Ascending aorta (tissue), 2 donors: ENCODE measurements around the gene STX8. TPM values are rescaled to one million over a fixed set of nuclear protein-coding genes. Genes with fewer than 3 reads are reported as not detected.
A peak's percentile ranks its signal among the peaks of the same experiment; 100 is the strongest.

Experiments
- DNase-seq, 2 donors: peaks; one replicate each; pipeline ENCODE4 v3.0.0-alpha.2; 2019; ENCODE audit warnings: low spot score in 2 of 2
- H3K27ac ChIP-seq, 2 donors: fragments of 200-600 bp; sonication (generic); one replicate each; pipeline ENCODE4 v1.5.1; 2016 to 2017; ENCODE audit warnings: mild to moderate bottlenecking in 1 of 2
- H3K27me3 ChIP-seq: fragments of 200-600 bp; sonication (generic); one replicate; pipeline ENCODE4 v1.5.1; 2017
- H3K36me3 ChIP-seq, 2 donors: fragments of 200-600 bp; sonication (generic); one replicate each; pipeline ENCODE4 v1.5.1; 2016
- H3K4me1 ChIP-seq, 2 donors: fragments of 200-600 bp; sonication (generic); one replicate each; pipeline ENCODE4 v1.5.1; 2016 to 2017; ENCODE audit warnings: mild to moderate bottlenecking in 1 of 2
- H3K4me3 ChIP-seq, 2 donors: fragments of 200-600 bp; sonication (generic); one replicate each; pipeline ENCODE4 v1.5.1; 2016 to 2017; ENCODE audit warnings: mild to moderate bottlenecking in 1 of 2
- H3K9me3 ChIP-seq, 2 donors: fragments of 200-600 bp; sonication (generic); one replicate each; pipeline ENCODE4 v1.5.1; 2016
- intact Hi-C: fragments of 100-400 bp; cut with DNase I; formaldehyde crosslinking; loops from one replicate; pipeline ENCODE4 v1.15.1; 2023
- total RNA-seq: library from RNA; depleted of rRNA; stranded (reverse); fragments of >200 nt; gene quantifications from one replicate; pipeline ENCODE4 v1.1.0, GENCODE V29; 2016
- TF ChIP-seq, protein P1 (sequence below), 3 experiments: fragments of 200-600 bp in 2 of 3; fragments of 450-650 bp in 1 of 3; sonication (generic) in 2 of 3; IDR thresholded peaks; one replicate each; pipeline ENCODE4 v1.5.1; 2016 to 2019; ENCODE audit warnings: antibody characterized with exemption in 3 of 3, mild to moderate bottlenecking in 1 of 3, moderate library complexity in 1 of 3

STX8 gene
- total RNA-seq, 1 donor from 2014 or later, result 7.6 TPM

DNA sequence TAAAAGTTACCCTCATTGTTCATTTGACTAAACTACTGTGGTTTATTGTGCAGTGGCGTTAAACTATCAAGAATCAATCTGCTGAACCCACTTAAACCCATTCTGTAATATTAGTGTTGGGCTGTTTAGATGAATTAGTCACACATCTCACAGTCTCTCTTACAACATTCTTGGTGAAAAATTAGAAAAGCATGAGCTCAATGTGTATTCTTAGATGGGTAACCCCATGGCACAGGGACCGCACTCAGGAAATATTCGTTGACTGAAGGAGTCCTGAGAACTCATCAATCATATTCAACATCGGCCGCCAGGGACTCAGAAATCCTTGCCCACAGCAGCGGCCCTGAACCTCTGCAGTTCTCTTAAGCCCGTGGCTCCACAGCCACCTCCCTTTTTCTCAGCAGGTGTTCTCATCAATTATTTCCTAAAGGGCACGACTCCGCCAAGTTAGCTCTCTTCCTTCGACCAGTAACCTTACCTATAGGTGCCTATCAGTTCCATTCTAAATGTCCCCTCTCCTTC lies 155.6 kb downstream of the STX8 start:
- Histone ChIP-seq H3K27ac (no peak overlapping the region), H3K4me1 (no peaks in the 10 kb centered on the region), H3K9me3 (no peaks in the 10 kb centered on the region), H3K36me3 (no peaks in the 10 kb centered on the region), H3K27me3 (no peaks in the 10 kb centered on the region), H3K4me3 (no peak overlapping the region)
- peak in 1 of 2 donors; percentile 63 for DNase-seq
- intact Hi-C loops, result no loop called here
- TF ChIP-seq, protein P1, sequence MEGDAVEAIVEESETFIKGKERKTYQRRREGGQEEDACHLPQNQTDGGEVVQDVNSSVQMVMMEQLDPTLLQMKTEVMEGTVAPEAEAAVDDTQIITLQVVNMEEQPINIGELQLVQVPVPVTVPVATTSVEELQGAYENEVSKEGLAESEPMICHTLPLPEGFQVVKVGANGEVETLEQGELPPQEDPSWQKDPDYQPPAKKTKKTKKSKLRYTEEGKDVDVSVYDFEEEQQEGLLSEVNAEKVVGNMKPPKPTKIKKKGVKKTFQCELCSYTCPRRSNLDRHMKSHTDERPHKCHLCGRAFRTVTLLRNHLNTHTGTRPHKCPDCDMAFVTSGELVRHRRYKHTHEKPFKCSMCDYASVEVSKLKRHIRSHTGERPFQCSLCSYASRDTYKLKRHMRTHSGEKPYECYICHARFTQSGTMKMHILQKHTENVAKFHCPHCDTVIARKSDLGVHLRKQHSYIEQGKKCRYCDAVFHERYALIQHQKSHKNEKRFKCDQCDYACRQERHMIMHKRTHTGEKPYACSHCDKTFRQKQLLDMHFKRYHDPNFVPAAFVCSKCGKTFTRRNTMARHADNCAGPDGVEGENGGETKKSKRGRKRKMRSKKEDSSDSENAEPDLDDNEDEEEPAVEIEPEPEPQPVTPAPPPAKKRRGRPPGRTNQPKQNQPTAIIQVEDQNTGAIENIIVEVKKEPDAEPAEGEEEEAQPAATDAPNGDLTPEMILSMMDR (IDR thresholded peaks at IDR 0.05), result no peak

DNA sequence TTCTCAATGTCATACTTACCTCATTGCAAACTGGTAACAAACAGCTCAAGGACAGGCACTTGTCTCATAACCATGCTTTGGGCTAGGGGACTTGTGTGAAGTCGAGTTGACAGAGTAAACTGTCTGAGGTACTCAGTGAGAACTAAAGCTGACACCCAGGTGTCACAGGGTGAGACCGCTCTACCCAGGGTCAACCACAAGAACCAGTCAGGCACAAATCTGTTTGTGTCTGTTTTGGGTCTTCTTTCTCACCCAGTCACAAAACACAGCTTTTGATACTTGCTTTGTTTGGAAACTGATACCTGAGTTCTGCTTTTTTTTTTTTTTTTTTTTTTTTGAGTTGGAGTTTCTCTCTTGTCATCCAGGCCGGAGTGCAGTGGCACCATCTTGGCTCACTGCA lies 161.1 kb downstream of the STX8 start:
- Histone ChIP-seq H3K27me3 (no peaks in the 10 kb centered on the region), H3K9me3 (no peaks in the 10 kb centered on the region), H3K4me1 (peaks cover 0 to 2% of the 10 kb centered on the region in 2 donors), H3K27ac (no peak overlapping the region), H3K4me3 (no peak overlapping the region), H3K36me3 (no peaks in the 10 kb centered on the region)
- TF ChIP-seq, protein P1 (IDR thresholded peaks at IDR 0.05), result no peak
- intact Hi-C loops, result no loop called here
- no peak for DNase-seq

DNA sequence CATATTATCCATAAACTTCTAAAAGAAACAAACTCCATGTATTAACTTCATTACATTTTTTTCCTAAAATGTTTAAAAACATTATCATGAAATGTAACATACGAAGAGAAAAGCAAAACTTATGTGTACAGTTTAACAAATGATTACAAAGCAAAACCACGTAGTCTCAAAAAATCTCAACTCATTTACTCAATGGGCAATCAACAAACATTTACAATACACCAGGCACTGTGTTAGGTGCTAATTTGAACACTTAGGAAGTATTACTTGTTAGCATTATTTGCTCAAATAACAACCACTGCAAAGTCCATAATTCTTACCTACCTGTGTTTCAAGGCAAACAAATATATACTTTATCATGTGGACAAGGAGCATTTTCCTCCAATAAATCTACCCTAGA lies 164.9 kb downstream of the STX8 start:
- H3K27ac ChIP-seq, result no peak overlapping the region
- no peaks in the 10 kb centered on the region for H3K27me3 ChIP-seq
- H3K36me3 ChIP-seq, result no peaks in the 10 kb centered on the region
- H3K9me3 ChIP-seq, result no peaks in the 10 kb centered on the region
- peaks cover 0 to 3% of the 10 kb centered on the region in 2 donors for H3K4me1 ChIP-seq
- H3K4me3 ChIP-seq, result no peak overlapping the region
- DNase-seq, result no peak
- TF ChIP-seq, protein P1 (IDR thresholded peaks at IDR 0.05), result no peak
- intact Hi-C loops, result no loop called here

DNA sequence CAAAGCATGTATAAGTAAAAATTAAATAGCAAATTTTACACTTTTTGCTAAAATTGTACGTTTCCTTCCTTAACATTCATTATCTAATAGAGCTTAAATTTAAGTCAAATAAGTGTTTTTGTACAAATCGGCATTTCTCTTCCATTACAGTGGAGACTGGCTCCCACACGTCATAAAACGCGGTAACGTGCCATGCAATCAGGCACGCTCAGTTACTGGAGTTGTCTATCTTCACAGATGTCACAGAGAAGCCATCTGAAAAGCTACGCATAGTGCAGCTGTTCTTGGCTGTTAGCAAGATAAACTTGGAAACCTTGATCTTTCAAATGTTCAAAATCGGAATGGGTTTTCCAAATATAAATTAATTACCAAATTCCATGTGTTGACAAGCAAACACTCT lies 165.3 kb downstream of the STX8 start:
- no peaks in the 10 kb centered on the region for H3K36me3 ChIP-seq
- TF ChIP-seq, protein P1 (IDR thresholded peaks at IDR 0.05), result no peak
- H3K9me3 ChIP-seq, result no peaks in the 10 kb centered on the region
- H3K4me3 ChIP-seq, result no peak overlapping the region
- intact Hi-C loops, result no loop called here
- peaks cover 0 to 3% of the 10 kb centered on the region in 2 donors for H3K4me1 ChIP-seq
- DNase-seq, result no peak
- no peak overlapping the region for H3K27ac ChIP-seq
- H3K27me3 ChIP-seq, result no peaks in the 10 kb centered on the region

DNA sequence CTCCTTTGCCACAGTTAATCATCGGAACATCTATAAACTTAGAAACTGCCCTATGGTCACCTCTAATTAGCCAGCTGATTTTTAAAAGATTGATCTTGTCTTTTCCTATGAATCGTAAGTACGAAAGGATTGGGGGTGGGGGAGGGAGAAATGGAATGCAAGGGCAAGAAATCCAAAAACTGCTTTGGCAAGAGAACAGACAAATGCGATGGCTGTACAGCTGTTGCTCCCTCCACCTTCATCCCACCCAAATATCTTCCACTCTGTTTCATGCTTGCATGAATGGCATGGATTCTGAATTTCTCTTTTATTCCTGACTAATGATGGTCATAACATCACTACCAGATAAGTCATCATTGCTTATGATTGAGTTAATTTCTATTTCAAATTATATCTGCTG lies 165.7 kb downstream of the STX8 start:
- Histone ChIP-seq H3K4me3 (no peak overlapping the region), H3K27me3 (no peaks in the 10 kb centered on the region), H3K4me1 (peaks cover 0 to 3% of the 10 kb centered on the region in 2 donors), H3K36me3 (no peaks in the 10 kb centered on the region), H3K9me3 (no peaks in the 10 kb centered on the region), H3K27ac (no peak overlapping the region)
- TF ChIP-seq, protein P1 (IDR thresholded peaks at IDR 0.05), result no peak
- no peak for DNase-seq
- intact Hi-C loops, result no loop called here
